Stimulated activated naive B cell treated with anti-CD40 and anti-IgM and Interleukin-4, amounts not matched to agents 10 μg/mL and 1 μg/mL and 100 μg/mL, for 72 hours (primary cell): Measurements from ENCODE around the gene MAPK8.
"Not testable (repeated sequence)": the region's sequence is repeated elsewhere in the genome, so short reads cannot be mapped to it uniquely, and the experiment has no call there.

ENCODE experiments used
- ATAC-seq, 2 donors: fragments of 150-1000 bp; cut with Tn5 transposase; replicated peaks; 2 replicates each; pipeline ENCODE4 v1.10.0; 2021; ENCODE audit warnings: moderate library complexity in 1 of 2
- DNase-seq: peaks from one replicate; pipeline ENCODE4 v3.0.0; 2021
- H3K27ac Mint-ChIP-seq: one replicate; pipeline ENCODE4 v1.8.0; 2022; ENCODE audit warnings: mild to moderate bottlenecking, mixed read lengths
- H3K27me3 Mint-ChIP-seq, 2 donors: one replicate each; pipeline ENCODE4 v1.8.0; 2022; ENCODE audit warnings: mixed read lengths in 2 of 2
- H3K36me3 Mint-ChIP-seq, 2 donors: one replicate each; pipeline ENCODE4 v1.8.0; 2022; ENCODE audit warnings: mixed read lengths in 2 of 2, mild to moderate bottlenecking in 1 of 2
- H3K4me1 Mint-ChIP-seq, 2 donors: one replicate each; pipeline ENCODE4 v1.8.0; 2022; ENCODE audit warnings: mixed read lengths in 2 of 2, mild to moderate bottlenecking in 1 of 2
- H3K4me3 Mint-ChIP-seq, 2 donors: one replicate each; pipeline ENCODE4 v1.8.0; 2022; ENCODE audit warnings: mild to moderate bottlenecking in 2 of 2, mixed read lengths in 2 of 2, moderate library complexity in 1 of 2
- H3K9me3 Mint-ChIP-seq, 2 donors: one replicate each; pipeline ENCODE4 v1.8.0; 2022; ENCODE audit warnings: mixed read lengths in 2 of 2, mild to moderate bottlenecking in 1 of 2

MAPK8 gene

DNA sequence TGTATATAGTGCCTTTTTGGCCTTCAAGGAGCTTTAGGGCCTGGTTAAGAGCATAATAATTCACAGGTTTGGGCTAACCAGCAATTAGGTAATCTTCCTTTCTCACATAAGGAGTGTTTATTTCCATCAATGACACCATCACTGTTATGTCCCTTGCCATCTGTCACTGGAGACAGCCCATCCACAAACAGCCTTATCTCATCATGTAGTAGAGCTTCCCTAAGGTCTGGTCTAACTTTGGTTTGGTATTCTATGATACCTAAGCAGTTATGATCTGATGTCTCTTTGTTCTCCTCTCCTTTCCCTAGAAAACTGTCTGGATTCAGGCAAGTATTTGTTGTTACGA lies 26.4 kb downstream of the MAPK8 start:
- no peak overlapping the region for H3K27ac Mint-ChIP-seq
- DNase-seq (no peak), ATAC-seq (no peak)
- H3K36me3 Mint-ChIP-seq, result peaks cover 42 to 60% of the 10 kb centered on the region in 2 donors
- peaks cover 16 to 27% of the 10 kb centered on the region in 2 donors for H3K4me1 Mint-ChIP-seq
- peaks cover 10 to 11% of the 10 kb centered on the region in 2 donors for H3K9me3 Mint-ChIP-seq
- no peaks in the 10 kb centered on the region for H3K27me3 Mint-ChIP-seq
- no peak overlapping the region for H3K4me3 Mint-ChIP-seq

- H3K36me3 Mint-ChIP-seq, result peaks cover 39 to 66% of the 10 kb centered on the region in 2 donors
- peaks cover 13 to 20% of the 10 kb centered on the region in 2 donors for H3K9me3 Mint-ChIP-seq
- no peak overlapping the region for H3K4me3 Mint-ChIP-seq
- no peak for DNase-seq
- H3K27ac Mint-ChIP-seq, result no peak overlapping the region
- H3K27me3 Mint-ChIP-seq, result no peaks in the 10 kb centered on the region
- no peak for ATAC-seq
- peaks cover 23 to 33% of the 10 kb centered on the region in 2 donors for H3K4me1 Mint-ChIP-seq
These were observed 27.4 kb downstream of the MAPK8 start for GRCh38 chr10:48333856-48334255.

DNA sequence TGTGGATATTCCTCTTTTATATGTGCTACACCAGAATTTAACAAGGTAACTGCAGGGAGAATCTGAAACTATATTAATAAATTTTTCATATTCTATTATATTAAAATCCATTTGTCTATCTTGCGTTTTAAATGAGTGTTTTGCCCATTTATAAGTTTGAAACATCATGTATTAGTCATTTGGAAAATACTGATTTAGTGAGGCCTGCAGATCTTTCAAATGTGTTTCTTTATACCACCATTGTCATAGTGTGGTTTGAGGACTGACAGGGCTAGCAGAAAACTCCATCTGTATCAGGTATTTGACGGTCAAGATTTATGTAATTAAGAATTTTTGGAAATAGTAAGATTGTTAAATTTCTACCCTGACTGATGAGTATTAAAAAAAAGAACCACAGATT lies 29.3 kb downstream of the MAPK8 start:
- DNase-seq (no peak), ATAC-seq (no peak)
- Mint-ChIP-seq H3K27ac (no peak overlapping the region), H3K27me3 (no peaks in the 10 kb centered on the region), H3K4me1 (peaks cover 26 to 34% of the 10 kb centered on the region in 2 donors), H3K4me3 (no peak overlapping the region), H3K36me3 (peaks cover 34 to 60% of the 10 kb centered on the region in 2 donors), H3K9me3 (peaks cover 13 to 20% of the 10 kb centered on the region in 2 donors)

GRCh38 chr10:48336978-48337599 lies 30.6 kb downstream of the MAPK8 start:
- peak; percentile 79 to 88 for ATAC-seq
- Mint-ChIP-seq H3K36me3 (peaks cover 29 to 55% of the 10 kb centered on the region in 2 donors), H3K4me1 (peaks cover 25 to 28% of the 10 kb centered on the region in 2 donors), H3K27me3 (no peaks in the 10 kb centered on the region), H3K4me3 (no peak overlapping the region), H3K27ac (peak overlapping the region; percentile 38), H3K9me3 (peaks cover 9 to 23% of the 10 kb centered on the region in 2 donors)
- DNase-seq, result no peak

DNA sequence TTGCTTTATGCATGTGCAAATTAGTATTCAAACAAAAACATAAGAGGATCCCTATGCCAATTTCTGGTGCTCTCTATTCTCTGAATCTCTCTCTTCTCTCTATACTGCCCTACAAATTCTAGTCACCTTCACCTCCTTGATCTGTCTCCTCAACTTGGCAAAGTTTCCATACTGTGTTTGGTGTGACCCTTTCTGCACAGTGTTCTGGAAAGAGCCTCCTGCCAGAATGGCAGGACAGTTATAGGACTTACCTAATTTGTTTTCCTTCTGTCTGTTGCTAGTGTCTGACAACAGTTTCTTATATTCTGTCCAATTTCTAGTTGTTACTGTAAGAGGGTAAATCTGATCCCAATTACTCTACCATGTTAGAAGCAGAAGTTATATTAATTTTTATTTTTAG lies 34.3 kb downstream of the MAPK8 start:
- Mint-ChIP-seq H3K36me3 (peaks cover 12 to 32% of the 10 kb centered on the region in 2 donors), H3K9me3 (peaks cover 2 to 14% of the 10 kb centered on the region in 2 donors), H3K27ac (no peak overlapping the region), H3K4me1 (peaks cover 25% of the 10 kb centered on the region in 2 donors), H3K27me3 (no peaks in the 10 kb centered on the region), H3K4me3 (no peak overlapping the region)
- ATAC-seq, result no peak
- DNase-seq, result no peak

DNA sequence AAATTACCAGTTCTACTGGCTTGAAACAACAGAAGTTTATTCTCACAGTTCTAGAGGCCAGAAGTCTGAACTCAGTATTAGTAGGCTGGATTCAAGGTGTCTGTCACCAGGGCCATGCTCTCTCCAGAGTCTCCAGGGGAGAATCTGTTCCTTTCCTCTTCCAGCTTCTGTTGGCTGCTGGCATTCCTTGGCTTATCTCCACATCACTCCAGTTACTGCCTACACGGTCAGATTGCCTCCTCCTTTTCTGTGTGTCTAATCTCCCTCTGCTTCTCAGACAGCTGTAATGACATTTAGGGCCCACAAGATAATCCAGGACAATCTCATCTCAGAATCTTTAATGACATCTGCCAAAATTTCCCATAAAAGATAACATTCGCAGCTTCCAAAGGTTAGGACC lies 36.6 kb downstream of the MAPK8 start:
- H3K4me3 Mint-ChIP-seq, result no peak overlapping the region
- DNase-seq (no peak), ATAC-seq (no peak)
- H3K4me1 Mint-ChIP-seq, result peaks cover 12 to 16% of the 10 kb centered on the region in 2 donors
- no peak overlapping the region for H3K27ac Mint-ChIP-seq
- no peaks in the 10 kb centered on the region for H3K27me3 Mint-ChIP-seq
- H3K9me3 Mint-ChIP-seq, result peaks cover 11 to 12% of the 10 kb centered on the region in 2 donors
- H3K36me3 Mint-ChIP-seq, result peaks cover 12 to 34% of the 10 kb centered on the region in 2 donors

DNA sequence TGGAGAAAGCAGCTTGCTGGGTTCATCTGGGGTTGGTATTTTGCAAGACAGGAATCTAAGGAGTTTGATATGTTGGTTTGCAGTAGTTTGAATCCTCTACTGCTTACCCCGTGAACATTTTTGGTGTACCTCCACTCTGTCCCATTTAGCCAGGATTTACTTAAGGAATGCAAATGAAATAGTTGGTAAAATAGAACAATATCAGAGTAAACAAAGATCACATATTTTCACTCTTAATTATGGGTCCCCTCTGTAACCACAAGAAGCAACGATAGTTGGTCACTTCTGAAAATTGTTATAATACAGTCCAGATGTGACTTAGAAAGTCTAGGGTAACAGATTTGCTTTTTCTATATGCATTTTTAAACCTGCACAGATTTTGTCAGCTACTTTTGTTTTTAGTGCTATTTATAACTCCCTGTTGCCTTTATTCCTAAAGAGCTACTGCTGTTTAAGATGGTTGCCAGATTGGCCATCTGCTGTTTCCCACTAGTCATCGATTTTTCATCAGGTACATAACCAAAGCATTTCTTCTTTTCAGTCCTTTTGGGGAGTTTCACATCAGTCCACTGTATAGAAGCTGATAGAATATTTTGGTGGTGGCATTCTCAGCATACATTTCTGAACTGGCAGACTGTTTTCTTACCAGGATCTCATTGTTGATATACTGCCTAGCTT lies 37.6 kb downstream of the MAPK8 start:
- ATAC-seq (no peak), DNase-seq (no peak)
- Mint-ChIP-seq H3K27me3 (no peaks in the 10 kb centered on the region), H3K4me3 (no peak overlapping the region), H3K4me1 (peaks cover 9 to 12% of the 10 kb centered on the region in 2 donors), H3K27ac (no peak overlapping the region), H3K36me3 (peaks cover 19 to 33% of the 10 kb centered on the region in 2 donors), H3K9me3 (peaks cover 9 to 17% of the 10 kb centered on the region in 2 donors)

DNA sequence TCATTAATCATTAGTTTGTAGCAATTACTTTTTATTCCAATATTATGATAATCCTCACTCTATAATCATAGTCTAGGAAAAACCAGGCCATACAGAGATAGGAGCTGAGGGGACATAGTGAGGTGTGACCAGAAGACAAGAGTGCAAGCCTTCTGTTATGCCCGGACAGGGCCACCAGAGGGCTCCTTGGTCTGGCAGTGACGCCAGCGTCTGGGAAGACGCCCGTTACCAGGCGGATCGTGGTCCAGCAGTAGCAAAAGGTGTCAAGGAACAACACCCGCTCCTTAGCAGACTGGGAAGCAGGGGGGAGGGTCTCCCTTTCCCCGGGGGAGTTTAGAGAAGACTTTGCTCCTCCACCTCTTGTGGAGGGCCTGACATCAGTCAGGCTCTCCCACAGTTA lies 39.8 kb downstream of the MAPK8 start:
- Mint-ChIP-seq H3K36me3 (peaks cover 25 to 40% of the 10 kb centered on the region in 2 donors), H3K4me1 (peaks cover 16 to 25% of the 10 kb centered on the region in 2 donors), H3K9me3 (peaks cover 9 to 19% of the 10 kb centered on the region in 2 donors)
- not testable (repeated sequence) for H3K27me3 Mint-ChIP-seq, ATAC-seq, DNase-seq, H3K27ac Mint-ChIP-seq, H3K4me3 Mint-ChIP-seq

GRCh38 chr10:48347539-48347938 lies 41.1 kb downstream of the MAPK8 start:
- not testable (repeated sequence) for DNase-seq, H3K4me3 Mint-ChIP-seq, H3K27me3 Mint-ChIP-seq, ATAC-seq, H3K27ac Mint-ChIP-seq
- Mint-ChIP-seq H3K36me3 (peaks cover 22 to 35% of the 10 kb centered on the region in 2 donors), H3K4me1 (peaks cover 14 to 25% of the 10 kb centered on the region in 2 donors), H3K9me3 (peaks cover 5 to 19% of the 10 kb centered on the region in 2 donors)

DNA sequence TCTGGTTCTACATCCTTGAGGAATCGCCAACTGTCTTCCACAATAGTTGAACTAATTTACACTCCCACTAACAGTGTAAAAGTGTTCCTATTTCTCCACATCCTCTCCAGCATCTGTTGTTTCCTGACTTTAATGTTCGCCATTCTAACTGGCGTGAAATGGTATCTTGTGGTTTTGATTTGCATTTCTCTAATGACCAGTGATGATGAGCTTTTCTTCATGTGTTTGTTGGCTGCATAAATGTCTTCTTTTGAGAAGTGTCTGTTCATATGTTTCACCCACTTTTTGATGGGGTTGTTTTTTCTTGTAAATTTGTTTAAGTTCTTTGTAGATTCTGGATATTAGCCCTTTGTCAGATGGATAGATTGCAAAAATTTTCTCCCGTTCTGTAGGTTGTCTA lies 41.5 kb downstream of the MAPK8 start:
- not testable (repeated sequence) for H3K27ac Mint-ChIP-seq, H3K4me3 Mint-ChIP-seq, DNase-seq, H3K27me3 Mint-ChIP-seq, ATAC-seq
- Mint-ChIP-seq H3K36me3 (peaks cover 22 to 35% of the 10 kb centered on the region in 2 donors), H3K4me1 (peaks cover 12 to 25% of the 10 kb centered on the region in 2 donors), H3K9me3 (peaks cover 5 to 19% of the 10 kb centered on the region in 2 donors)

GRCh38 chr10:48353246-48353645 lies 46.8 kb downstream of the MAPK8 start:
- Mint-ChIP-seq H3K4me3 (no peak overlapping the region), H3K4me1 (peaks cover 14 to 19% of the 10 kb centered on the region in 2 donors), H3K27ac (no peak overlapping the region), H3K27me3 (no peaks in the 10 kb centered on the region), H3K9me3 (peaks cover 5 to 8% of the 10 kb centered on the region in 2 donors), H3K36me3 (peaks cover 11 to 16% of the 10 kb centered on the region in 2 donors)
- ATAC-seq (no peak), DNase-seq (no peak)

- Mint-ChIP-seq H3K9me3 (no peaks in the 10 kb centered on the region), H3K27ac (no peak overlapping the region), H3K27me3 (no peaks in the 10 kb centered on the region), H3K36me3 (peaks cover 0 to 3% of the 10 kb centered on the region in 2 donors), H3K4me1 (peaks cover 0 to 6% of the 10 kb centered on the region in 2 donors), H3K4me3 (no peak overlapping the region)
- ATAC-seq (no peak), DNase-seq (no peak)
These were observed 51.2 kb downstream of the MAPK8 start for GRCh38 chr10:48357631-48358030.

DNA sequence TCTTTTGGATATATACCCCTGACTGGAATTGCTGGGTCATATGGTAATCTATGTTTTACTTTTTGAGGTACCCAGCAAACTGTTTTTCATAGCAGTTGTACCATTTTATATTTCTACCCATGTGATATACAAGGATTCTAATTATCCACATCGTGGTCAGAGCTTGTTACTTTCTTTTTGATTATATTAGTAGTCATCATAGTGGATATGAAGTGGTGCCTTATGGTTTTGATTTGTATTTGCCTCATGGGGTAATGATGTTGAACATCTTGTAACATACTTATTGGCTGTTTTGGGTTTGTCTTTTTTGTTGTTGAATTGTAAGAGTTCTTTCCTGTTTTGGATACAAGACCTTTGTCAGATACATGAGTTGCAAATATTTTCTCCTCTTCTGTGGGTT lies 51.7 kb downstream of the MAPK8 start:
- H3K4me1 Mint-ChIP-seq, result peaks cover under 1 to 6% of the 10 kb centered on the region in 2 donors
- no peaks in the 10 kb centered on the region for H3K9me3 Mint-ChIP-seq
- H3K36me3 Mint-ChIP-seq, result peaks cover 0 to 3% of the 10 kb centered on the region in 2 donors
- ATAC-seq (no peak), DNase-seq (no peak)
- H3K4me3 Mint-ChIP-seq, result no peak overlapping the region
- no peak overlapping the region for H3K27ac Mint-ChIP-seq
- H3K27me3 Mint-ChIP-seq, result no peaks in the 10 kb centered on the region

DNA sequence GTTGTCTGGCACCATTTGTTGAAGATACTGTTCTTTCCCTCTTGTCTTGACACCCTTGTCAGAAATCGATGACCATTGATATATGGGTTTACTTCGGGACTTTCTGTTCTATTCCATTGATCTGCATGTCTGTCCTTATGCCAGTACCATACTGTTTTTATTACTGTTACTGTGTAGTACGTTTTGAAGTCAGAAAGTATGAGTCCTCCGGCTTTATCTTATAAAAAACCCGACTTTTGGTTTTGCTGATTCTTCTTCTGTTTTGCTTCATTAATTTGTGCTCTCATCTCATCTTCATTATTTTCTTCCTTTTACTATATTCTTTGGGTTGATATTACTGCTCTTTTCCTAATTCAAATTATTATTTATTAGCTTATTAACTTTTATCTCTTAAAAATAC lies 52.4 kb downstream of the MAPK8 start:
- H3K27me3 Mint-ChIP-seq, result no peaks in the 10 kb centered on the region
- H3K4me3 Mint-ChIP-seq, result no peak overlapping the region
- no peaks in the 10 kb centered on the region for H3K36me3 Mint-ChIP-seq
- peaks cover 5 to 8% of the 10 kb centered on the region in 2 donors for H3K4me1 Mint-ChIP-seq
- no peak for DNase-seq
- no peak overlapping the region for H3K27ac Mint-ChIP-seq
- no peak for ATAC-seq
- H3K9me3 Mint-ChIP-seq, result no peaks in the 10 kb centered on the region

DNA sequence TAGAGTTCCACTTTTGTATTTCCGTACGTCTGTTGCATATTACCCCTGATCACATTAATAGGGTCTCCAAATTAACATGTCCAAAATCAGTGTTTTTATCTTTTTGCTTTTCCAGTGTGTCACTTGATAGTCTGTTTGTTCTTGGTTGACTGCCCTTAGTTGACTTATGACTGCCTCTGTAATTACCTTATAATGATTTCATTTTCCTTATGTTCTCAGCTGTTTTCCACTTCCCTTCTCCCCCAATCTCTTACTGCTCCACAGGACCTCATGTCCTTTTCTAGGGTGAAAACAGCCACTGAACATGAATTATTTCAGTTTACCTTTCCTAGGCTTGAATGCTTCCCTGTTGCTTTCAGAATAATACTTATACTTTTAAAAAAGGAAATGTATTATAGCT lies 54.7 kb downstream of the MAPK8 start:
- Mint-ChIP-seq H3K4me1 (peaks cover 5 to 8% of the 10 kb centered on the region in 2 donors), H3K4me3 (no peak overlapping the region), H3K27ac (no peak overlapping the region), H3K27me3 (no peaks in the 10 kb centered on the region), H3K9me3 (no peaks in the 10 kb centered on the region), H3K36me3 (no peaks in the 10 kb centered on the region)
- ATAC-seq (no peak), DNase-seq (no peak)
